Fibroblast of lung (primary cell): Measurements from ENCODE around the gene IL2RG. TPM values are rescaled to one million over a fixed set of nuclear protein-coding genes. Genes with fewer than 3 reads are reported as not detected.

Experiments used
- DNase-seq, 2 donors: peaks; one replicate each; pipeline versions ENCODE4 v3.0.0 to v3.0.0-alpha.2; 2010; ENCODE audit warnings: low read depth in 2 of 2
- H2AFZ ChIP-seq: 2 replicates; pipeline ENCODE4 v1.5.1; 2012; ENCODE audit warnings: low read length, control low read depth, inconsistent platforms
- H3K27ac ChIP-seq: 2 replicates; pipeline ENCODE4 v1.5.1; 2011; ENCODE audit warnings: low read length, control low read depth; ENCODE audit not compliant: insufficient read depth
- H3K27me3 ChIP-seq: 2 replicates; pipeline ENCODE4 v1.5.1; 2011; ENCODE audit warnings: mild to moderate bottlenecking, low read length; ENCODE audit not compliant: control insufficient read depth, insufficient read depth
- H3K36me3 ChIP-seq: 2 replicates; pipeline ENCODE4 v1.5.1; 2011; ENCODE audit warnings: low read length; ENCODE audit not compliant: control insufficient read depth, insufficient read depth
- H3K4me1 ChIP-seq: 2 replicates; pipeline ENCODE4 v1.5.1; 2011; ENCODE audit warnings: low read length; ENCODE audit not compliant: control insufficient read depth, insufficient read depth; ENCODE audit errors: extremely low read depth
- H3K4me2 ChIP-seq: 2 replicates; pipeline ENCODE4 v1.5.1; 2011; ENCODE audit warnings: low read length, control low read depth; ENCODE audit not compliant: insufficient read depth; ENCODE audit errors: extremely low read depth
- H3K4me3 ChIP-seq, 4 experiments: fragments of 200-600 bp in 1 of 4; sonication (generic) in 1 of 4; replicated peaks in 1 of 4; 2 replicates each; pipeline ENCODE4 v1.5.1; 2011 to 2016; ENCODE audit warnings: low read length in 4 of 4, low read depth in 3 of 4, mild to moderate bottlenecking in 3 of 4, control low read depth in 2 of 4, inconsistent platforms in 1 of 4, mixed read lengths in 1 of 4; ENCODE audit not compliant: insufficient read depth in 1 of 4; ENCODE audit errors: control extremely low read depth in 1 of 4
- H3K79me2 ChIP-seq: 2 replicates; pipeline ENCODE4 v1.5.1; 2012; ENCODE audit warnings: mild to moderate bottlenecking, low read length, inconsistent platforms; ENCODE audit not compliant: control insufficient read depth, insufficient read depth
- H3K9ac ChIP-seq: 2 replicates; pipeline ENCODE4 v1.5.1; 2011; ENCODE audit warnings: mild to moderate bottlenecking, low read length, control low read depth; ENCODE audit not compliant: insufficient read depth
- H3K9me3 ChIP-seq: 2 replicates; pipeline ENCODE4 v1.5.1; 2012; ENCODE audit warnings: low read depth, low read length; ENCODE audit not compliant: control insufficient read depth, insufficient read depth
- H4K20me1 ChIP-seq: 2 replicates; pipeline ENCODE4 v1.5.1; 2011; ENCODE audit warnings: low read length; ENCODE audit not compliant: control insufficient read depth, insufficient read depth; ENCODE audit errors: extremely low read depth
- CTCF ChIP-seq, 2 donors: IDR thresholded peaks in 1 of 2; conservative IDR thresholded peaks in 1 of 2; 1 replicate in 1 of 2; 2 replicates in 1 of 2; pipeline ENCODE4 v1.5.1; 2011 to 2012; ENCODE audit warnings: low read length in 2 of 2, control low read depth in 1 of 2, inconsistent platforms in 1 of 2, low read depth in 1 of 2, mild to moderate bottlenecking in 1 of 2
- EZH2 ChIP-seq: IDR thresholded peaks from 2 replicates; pipeline ENCODE4 v1.5.1; 2012; ENCODE audit warnings: low read length, control low read depth, mild to moderate bottlenecking; ENCODE audit errors: missing control alignments
- polyA plus RNA-seq, 2 donors: library from polyadenylated mRNA; depleted of rRNA in 1 of 2; stranded (reverse) in 1 of 2; unstranded in 1 of 2; fragments of >200 nt; gene quantifications; 2 replicates each; pipeline ENCODE4 v1.2.1, GENCODE V29; 2011 to 2012; ENCODE audit warnings: missing spikeins in 1 of 2
- total RNA-seq: library from RNA; depleted of rRNA; stranded (reverse); fragments of >200 nt; gene quantifications from 2 replicates; pipeline ENCODE4 v1.2.1, GENCODE V29; 2014

Gene IL2RG
- total and polyA plus RNA-seq, 2 donors (not counting 1 experiment from before 2014, with no cell fraction given): not detected

- Histone ChIP-seq H4K20me1 (no peaks in the 10 kb centered on the region), H3K4me3 (no peak overlapping the region), H3K27me3 (no peaks in the 10 kb centered on the region), H3K4me1 (no peaks in the 10 kb centered on the region), H3K36me3 (peaks cover 12% of the 10 kb centered on the region), H3K27ac (no peak overlapping the region), H2AFZ (no peak overlapping the region), H3K79me2 (peaks cover 2% of the 10 kb centered on the region), H3K4me2 (no peak overlapping the region), H3K9ac (no peak overlapping the region), H3K9me3 (no peaks in the 10 kb centered on the region)
- no peak for DNase-seq
- TF ChIP-seq CTCF (conservative IDR thresholded peaks at IDR 0.05 in 1 of 2, IDR thresholded peaks at IDR 0.05 in 1 of 2; ENCODE audit: low read depth in 1 of 2, low read length in 2 of 2): no peak
- no peak for TF ChIP-seq EZH2
These were observed 6.0 kb upstream of the IL2RG start for GRCh38 chrX:71117358-71117757.

- H3K9ac ChIP-seq: no peak overlapping the region
- H3K4me2 ChIP-seq: no peak overlapping the region
- no peaks in the 10 kb centered on the region for H3K36me3 ChIP-seq
- no peaks in the 10 kb centered on the region for H3K9me3 ChIP-seq
- peaks cover 5% of the 10 kb centered on the region for H3K27me3 ChIP-seq
- H3K27ac ChIP-seq: no peak overlapping the region
- no peaks in the 10 kb centered on the region for H3K79me2 ChIP-seq
- TF ChIP-seq EZH2: no peak
- no peak for TF ChIP-seq CTCF (conservative IDR thresholded peaks at IDR 0.05 in 1 of 2, IDR thresholded peaks at IDR 0.05 in 1 of 2; ENCODE audit: low read depth in 1 of 2, low read length in 2 of 2)
- H2AFZ ChIP-seq: no peak overlapping the region
- H3K4me1 ChIP-seq: no peaks in the 10 kb centered on the region
- no peak for DNase-seq
- no peak overlapping the region for H3K4me3 ChIP-seq
- no peaks in the 10 kb centered on the region for H4K20me1 ChIP-seq
These were observed 599 bp upstream of the IL2RG start for GRCh38 chrX:71111921-71112431.

GRCh38 chrX:71109051-71109450, 2.3 kb downstream of the IL2RG start:
- Histone ChIP-seq H3K79me2 (no peaks in the 10 kb centered on the region), H3K27ac (no peak overlapping the region), H3K9me3 (no peaks in the 10 kb centered on the region), H3K9ac (no peak overlapping the region), H3K4me2 (no peak overlapping the region), H3K27me3 (peaks cover 5% of the 10 kb centered on the region), H3K36me3 (no peaks in the 10 kb centered on the region), H4K20me1 (no peaks in the 10 kb centered on the region), H3K4me1 (no peaks in the 10 kb centered on the region), H2AFZ (no peak overlapping the region), H3K4me3 (no peak overlapping the region)
- DNase-seq: no peak
- TF ChIP-seq CTCF (conservative IDR thresholded peaks at IDR 0.05 in 1 of 2, IDR thresholded peaks at IDR 0.05 in 1 of 2; ENCODE audit: low read depth in 1 of 2, low read length in 2 of 2) (no peak), EZH2 (no peak)
